Common myeloid progenitor, CD34-positive (primary cell): ENCODE measurements around the gene PAPPA2.
"Not testable (repeated sequence)": the region's sequence is repeated elsewhere in the genome, so short reads cannot be mapped to it uniquely, and the experiment has no call there.

Source experiments
- CTCF ChIA-PET: fragments of 350-600 bp; sonication (Branson Sonifier 250); formaldehyde crosslinking; loops from one replicate; lab custom pipeline; 2021; ENCODE audit warnings: antibody characterized with exemption; lab: Charles Lee
- POLR2A ChIA-PET: fragments of 350-600 bp; sonication (Branson Sonifier 250); formaldehyde crosslinking; loops from one replicate; lab custom pipeline; 2021; ENCODE audit warnings: antibody characterized with exemption; lab: Charles Lee
- DNase-seq, 3 donors: peaks; one replicate each; pipeline versions ENCODE4 v3.0.0 to v3.0.0-alpha.2; 2013
- H3K27ac ChIP-seq, 2 experiments: 1 replicate in 1 of 2; 2 replicates in 1 of 2; pipeline ENCODE4 v1.7.0; 2013; ENCODE audit warnings: inconsistent platforms in 2 of 2, low read length in 2 of 2, mild to moderate bottlenecking in 2 of 2, low read depth in 1 of 2, moderate library complexity in 1 of 2; ENCODE audit not compliant: severe bottlenecking in 2 of 2, insufficient read depth in 1 of 2, poor library complexity in 1 of 2
- H3K27me3 ChIP-seq, 5 experiments: replicated peaks in 2 of 5; 1 replicate in 3 of 5; 2 replicates in 2 of 5; pipeline versions ENCODE4 v1.6.1 to v1.7.0; 2013; ENCODE audit warnings: low read length in 4 of 5, mild to moderate bottlenecking in 2 of 5, moderate library complexity in 2 of 5, inconsistent platforms in 1 of 5; ENCODE audit not compliant: insufficient read depth in 5 of 5, control insufficient read depth in 4 of 5
- H3K36me3 ChIP-seq, 4 experiments: 1 replicate in 2 of 4; 2 replicates in 2 of 4; pipeline versions ENCODE4 v1.6.1 to v1.7.0; 2013; ENCODE audit warnings: low read length in 3 of 4, control low read depth in 1 of 4, mild to moderate bottlenecking in 1 of 4; ENCODE audit not compliant: control insufficient read depth in 4 of 4, insufficient read depth in 4 of 4
- H3K4me1 ChIP-seq, 4 experiments: 1 replicate in 3 of 4; 2 replicates in 1 of 4; pipeline versions ENCODE4 v1.6.1 to v1.7.1; 2013; ENCODE audit warnings: low read length in 3 of 4, mild to moderate bottlenecking in 3 of 4, control low read depth in 1 of 4, inconsistent platforms in 1 of 4, moderate library complexity in 1 of 4; ENCODE audit not compliant: control insufficient read depth in 4 of 4, insufficient read depth in 4 of 4; ENCODE audit errors: control extremely low read depth in 1 of 4
- H3K4me3 ChIP-seq, 7 experiments: 1 replicate in 4 of 7; 2 replicates in 3 of 7; pipeline versions ENCODE4 v1.5.1 to v1.7.0; 2013; ENCODE audit warnings: mild to moderate bottlenecking in 7 of 7, low read length in 6 of 7, moderate library complexity in 6 of 7, inconsistent platforms in 2 of 7, low read depth in 2 of 7, control low read depth in 1 of 7; ENCODE audit not compliant: insufficient read depth in 4 of 7, control insufficient read depth in 1 of 7; ENCODE audit errors: extremely low read depth in 1 of 7
- H3K9me3 ChIP-seq, 5 experiments: 1 replicate in 4 of 5; 2 replicates in 1 of 5; pipeline versions ENCODE4 v1.6.1 to v1.7.1; 2013; ENCODE audit warnings: low read length in 4 of 5, mild to moderate bottlenecking in 2 of 5, inconsistent platforms in 1 of 5, low read depth in 1 of 5, moderate library complexity in 1 of 5; ENCODE audit not compliant: control insufficient read depth in 4 of 5, insufficient read depth in 2 of 5; ENCODE audit errors: control extremely low read depth in 1 of 5
- WGBS: methylation state at CpG from one replicate; pipeline ENCODE4 v1.1.5; 2013; ENCODE audit not compliant: insufficient coverage; 5-methylcytosine and 5-hydroxymethylcytosine counted together

Gene PAPPA2

GRCh38 chr1:176745945-176746344, 283.0 kb downstream of the PAPPA2 start:
- ChIA-PET CTCF (no interaction called here), POLR2A (no interaction called here)
- H3K27me3 ChIP-seq, result no peaks in the 10 kb centered on the region
- 86% methylated on average over 1 of the region's 1 CpG for WGBS
- H3K27ac ChIP-seq, result no peak overlapping the region
- H3K4me1 ChIP-seq, result no peaks in the 10 kb centered on the region
- H3K9me3 ChIP-seq, result no peaks in the 10 kb centered on the region
- H3K4me3 ChIP-seq, result no peak overlapping the region
- no peaks in the 10 kb centered on the region for H3K36me3 ChIP-seq
- no peak for DNase-seq

- H3K27me3 ChIP-seq, result no peaks in the 10 kb centered on the region
- POLR2A ChIA-PET, result no interaction called here
- H3K9me3 ChIP-seq, result no peaks in the 10 kb centered on the region
- 38% methylated on average over 1 of the region's 2 CpGs for WGBS
- DNase-seq, result no peak
- H3K4me3 ChIP-seq, result no peak overlapping the region
- H3K27ac ChIP-seq, result no peak overlapping the region
- H3K4me1 ChIP-seq, result no peaks in the 10 kb centered on the region
- CTCF ChIA-PET, result no interaction called here
- H3K36me3 ChIP-seq, result no peaks in the 10 kb centered on the region
Observed at GRCh38 chr1:176752505-176752904, 289.5 kb downstream of the PAPPA2 start.

GRCh38 chr1:176754676-176755075, 291.7 kb downstream of the PAPPA2 start:
- Histone ChIP-seq H3K9me3 (no peaks in the 10 kb centered on the region), H3K27me3 (no peaks in the 10 kb centered on the region), H3K4me1 (no peaks in the 10 kb centered on the region), H3K27ac (no peak overlapping the region), H3K4me3 (no peak overlapping the region), H3K36me3 (no peaks in the 10 kb centered on the region)
- ChIA-PET POLR2A (no interaction called here), CTCF (interaction anchor here (1.4 kb wide), 1 partner anchor 14 kb away, joined by 4 read pairs; no protein-coding TSS in a partner anchor)
- no peak for DNase-seq
- 0% methylated on average over 1 of the region's 2 CpGs for WGBS

GRCh38 chr1:176756817-176757216, 293.8 kb downstream of the PAPPA2 start:
- H3K27ac ChIP-seq, H3K9me3 ChIP-seq, CTCF ChIA-PET, POLR2A ChIA-PET, H3K4me1 ChIP-seq, H3K36me3 ChIP-seq, H3K27me3 ChIP-seq, DNase-seq, H3K4me3 ChIP-seq: not testable (repeated sequence)
- WGBS, result no CpG with 5 or more reads among the region's 8 CpGs

- Histone ChIP-seq H3K27ac (no peak overlapping the region), H3K9me3 (no peaks in the 10 kb centered on the region), H3K27me3 (peaks cover 0 to 3% (median 0%) of the 10 kb centered on the region in 5 experiments), H3K4me3 (no peak overlapping the region), H3K36me3 (no peaks in the 10 kb centered on the region), H3K4me1 (no peaks in the 10 kb centered on the region)
- no peak for DNase-seq
- 82% methylated on average over 2 of the region's 2 CpGs for WGBS
- POLR2A ChIA-PET, result no interaction called here
- CTCF ChIA-PET, result no interaction called here
Observed at GRCh38 chr1:176765608-176766007, 302.6 kb downstream of the PAPPA2 start.

- H3K27ac ChIP-seq, result no peak overlapping the region
- no peak overlapping the region for H3K4me3 ChIP-seq
- H3K36me3 ChIP-seq, result no peaks in the 10 kb centered on the region
- H3K27me3 ChIP-seq, result peaks cover 0 to 3% (median 0%) of the 10 kb centered on the region in 5 experiments
- DNase-seq, result no peak
- H3K9me3 ChIP-seq, result no peaks in the 10 kb centered on the region
- POLR2A ChIA-PET, result no interaction called here
- WGBS, result 100% methylated on average over 1 of the region's 1 CpG
- H3K4me1 ChIP-seq, result no peaks in the 10 kb centered on the region
- CTCF ChIA-PET, result no interaction called here
Observed at GRCh38 chr1:176766779-176767178, 303.8 kb downstream of the PAPPA2 start.

GRCh38 chr1:176767714-176768136, 304.8 kb downstream of the PAPPA2 start:
- no peaks in the 10 kb centered on the region for H3K36me3 ChIP-seq
- ChIA-PET POLR2A (no interaction called here), CTCF (no interaction called here)
- 96% methylated on average over 7 of the region's 7 CpGs for WGBS
- DNase-seq, result no peak
- no peaks in the 10 kb centered on the region for H3K9me3 ChIP-seq
- no peak overlapping the region for H3K27ac ChIP-seq
- peaks cover 0 to 3% (median 0%) of the 10 kb centered on the region in 5 experiments for H3K27me3 ChIP-seq
- no peaks in the 10 kb centered on the region for H3K4me1 ChIP-seq
- H3K4me3 ChIP-seq, result no peak overlapping the region
